ENCODE data around the gene C14orf93.

Gene C14orf93

GRCh38 chr14:23056145-23056955 is 46.4 kb upstream of the C14orf93 start:
- DNase-seq (ENCODE audit: low read depth, low spot score) = peak; percentile 59
- peak overlapping the region; percentile 55 for H3K4me3 ChIP-seq (ENCODE audit: low read depth, low read length)
- in situ Hi-C loops (cut with HindIII; ENCODE audit: low sequenced_read_pairs) = no loop called here
- peak; percentile 85 for TF ChIP-seq CTCF (IDR thresholded peaks at IDR 0.05; ENCODE audit: low read depth, low read length)

GRCh38 chr14:23055621-23056144 is 45.7 kb upstream of the C14orf93 start:
- H3K4me3 ChIP-seq (ENCODE audit: low read depth, low read length) = no peak overlapping the region
- DNase-seq (ENCODE audit: low read depth, low spot score) = no peak
- TF ChIP-seq CTCF (IDR thresholded peaks at IDR 0.05; ENCODE audit: low read depth, low read length) = no peak
- in situ Hi-C loops (cut with HindIII; ENCODE audit: low sequenced_read_pairs) = no loop called here

- no peak for DNase-seq (ENCODE audit: low read depth, low spot score)
- TF ChIP-seq CTCF (IDR thresholded peaks at IDR 0.05; ENCODE audit: low read depth, low read length) = no peak
- no peak overlapping the region for H3K4me3 ChIP-seq (ENCODE audit: low read depth, low read length)
- in situ Hi-C loops (cut with HindIII; ENCODE audit: low sequenced_read_pairs) = no loop called here
Measured at GRCh38 chr14:23055147-23055550, 45.2 kb upstream of the C14orf93 start.

GRCh38 chr14:23054000-23054811 is 44.3 kb upstream of the C14orf93 start:
- no peak for DNase-seq (ENCODE audit: low read depth, low spot score)
- H3K4me3 ChIP-seq (ENCODE audit: low read depth, low read length) = no peak overlapping the region
- TF ChIP-seq CTCF (IDR thresholded peaks at IDR 0.05; ENCODE audit: low read depth, low read length) = peak; percentile 42
- in situ Hi-C loops (cut with HindIII; ENCODE audit: low sequenced_read_pairs) = no loop called here

GRCh38 chr14:23053426-23053825 is 43.5 kb upstream of the C14orf93 start:
- no peak overlapping the region for H3K4me3 ChIP-seq (ENCODE audit: low read depth, low read length)
- no peak for DNase-seq (ENCODE audit: low read depth, low spot score)
- in situ Hi-C loops (cut with HindIII; ENCODE audit: low sequenced_read_pairs) = no loop called here
- TF ChIP-seq CTCF (IDR thresholded peaks at IDR 0.05; ENCODE audit: low read depth, low read length) = no peak

GRCh38 chr14:23052671-23053070 is 42.7 kb upstream of the C14orf93 start:
- no peak overlapping the region for H3K4me3 ChIP-seq (ENCODE audit: low read depth, low read length)
- DNase-seq (ENCODE audit: low read depth, low spot score) = no peak
- no peak for TF ChIP-seq CTCF (IDR thresholded peaks at IDR 0.05; ENCODE audit: low read depth, low read length)
- in situ Hi-C loops (cut with HindIII; ENCODE audit: low sequenced_read_pairs) = no loop called here

Measured in astrocyte of the spinal cord (primary cell).